Hair follicle dermal papilla cell (primary cell): Measurements from ENCODE around the gene KISS1. TPM values are rescaled to one million over a fixed set of nuclear protein-coding genes. Genes with fewer than 3 reads are reported as not detected.

Experiments used
- total RNA-seq: library from RNA; depleted of rRNA; stranded (reverse); fragments of >200 nt; gene quantifications from 2 replicates; pipeline ENCODE4 v1.2.3, GENCODE V29; 2012

Gene KISS1, protein sequence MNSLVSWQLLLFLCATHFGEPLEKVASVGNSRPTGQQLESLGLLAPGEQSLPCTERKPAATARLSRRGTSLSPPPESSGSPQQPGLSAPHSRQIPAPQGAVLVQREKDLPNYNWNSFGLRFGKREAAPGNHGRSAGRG
- total RNA-seq, result 1.1 TPM in 1 of 2 replicates, not detected in the other

DNA sequence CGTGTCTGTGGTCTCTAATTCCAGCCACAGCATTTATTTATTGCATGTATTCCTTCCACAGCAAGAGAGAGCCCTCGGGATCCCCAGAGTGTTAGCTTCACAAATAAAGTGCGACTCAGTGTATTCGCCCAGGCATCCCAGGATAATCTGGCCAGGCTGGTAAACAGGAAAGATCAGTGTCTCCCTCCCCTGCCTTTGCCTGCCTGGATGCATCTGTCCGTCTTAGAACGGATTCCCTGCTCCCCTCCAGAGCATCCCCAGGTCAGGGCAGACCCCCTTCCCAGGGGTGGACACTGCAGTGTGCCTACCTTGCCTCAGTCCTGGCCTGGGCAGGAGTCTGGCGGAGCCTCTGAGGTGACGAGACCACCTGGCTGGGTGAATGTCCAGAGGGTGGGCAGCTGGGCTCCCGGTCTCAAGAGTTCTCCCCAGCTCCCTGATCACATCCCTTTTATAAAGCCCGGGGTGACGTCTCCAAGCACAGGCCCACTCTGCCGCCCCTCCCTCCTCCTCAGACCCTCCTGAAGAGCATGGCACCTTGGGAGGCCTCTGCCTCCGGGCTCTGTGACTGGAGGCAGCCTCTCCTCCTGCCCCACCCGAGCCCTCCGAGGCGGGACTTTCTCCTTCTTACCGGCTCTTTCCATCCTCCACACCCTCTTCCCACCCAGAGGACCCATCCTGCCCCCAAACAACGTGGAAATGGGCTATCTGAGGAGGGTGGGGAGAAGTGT lies at the start of gene KISS1:
Gene KISS1 (minus strand): TSS at position 424 of the 728 bp plus-strand sequence. CDS start 3,615 bp downstream, outside the sequence.

DNA sequence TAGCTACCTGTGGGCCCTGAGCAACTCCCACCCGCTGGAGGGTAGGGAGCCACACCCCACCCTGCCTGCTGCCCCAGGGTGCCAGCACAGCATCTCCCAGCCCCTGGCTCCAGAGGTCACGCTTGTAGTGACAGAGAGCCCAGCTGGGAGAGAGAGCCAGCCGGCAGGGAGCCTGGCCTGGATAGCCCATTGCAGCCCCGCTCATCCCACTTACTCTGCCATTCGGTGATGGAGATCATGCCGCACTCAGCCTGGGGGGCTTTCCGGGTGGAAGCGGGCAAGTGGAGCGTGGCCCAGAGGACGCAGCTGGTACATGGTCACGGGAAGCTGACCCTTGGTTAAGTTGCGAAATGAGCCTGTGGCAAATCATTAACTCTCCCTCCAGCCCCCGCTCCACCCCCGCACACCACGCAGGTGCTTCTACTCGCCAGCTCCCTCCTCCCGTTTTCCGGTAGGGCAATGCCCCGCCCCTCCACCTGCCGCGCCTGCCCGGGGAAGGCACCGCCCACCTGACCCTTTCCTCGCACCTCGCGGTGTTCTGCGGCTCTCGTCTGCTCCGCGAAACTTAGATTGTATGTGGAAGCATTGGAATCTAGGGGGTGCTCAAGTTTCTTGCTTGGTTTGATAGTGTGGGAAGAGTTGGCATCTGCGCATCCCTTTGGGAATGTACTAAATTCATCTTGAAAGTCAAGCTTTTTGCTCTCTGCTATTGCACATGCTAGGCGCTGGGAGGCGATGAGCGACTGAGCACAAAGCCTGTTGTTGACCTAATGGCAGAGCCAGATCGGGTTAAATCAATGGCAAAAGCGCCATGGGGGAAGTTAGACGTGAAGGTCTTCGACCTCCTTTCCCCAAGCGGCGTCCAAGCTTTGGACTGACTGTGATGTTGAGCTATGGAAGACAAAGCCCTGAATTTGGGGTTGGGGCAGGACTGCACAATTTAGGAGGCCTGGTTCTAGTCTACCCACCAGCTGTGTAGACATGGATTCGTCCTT lies 17.7 kb upstream of the KISS1 start, which contains the start of gene GOLT1A:
Gene GOLT1A (minus strand): TSS at position 321 of the 995 bp plus-strand sequence. CDS start 82 bp downstream, at position 239.

DNA sequence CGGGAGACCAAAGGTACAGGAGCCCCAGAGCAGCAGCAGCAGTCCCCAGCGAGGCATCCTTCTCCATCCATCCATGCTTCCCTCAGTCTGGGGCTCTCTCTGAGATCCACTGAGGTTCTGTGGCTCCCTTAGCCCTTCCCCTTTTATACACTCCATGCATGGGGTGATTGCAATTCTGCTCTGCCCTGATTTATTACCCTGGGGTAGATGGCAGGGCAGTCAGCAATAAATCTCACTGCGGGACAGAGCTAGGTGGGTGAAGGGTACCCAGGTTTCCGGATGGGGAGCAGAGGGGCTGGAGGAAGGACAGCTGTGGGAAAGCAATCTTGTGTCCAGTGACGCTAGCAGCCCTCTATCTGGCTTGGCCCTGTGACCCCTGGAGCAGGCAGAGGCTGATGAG lies 30.1 kb downstream of the KISS1 start, which contains the start of gene REN:
Gene REN (minus strand): TSS at position 119 of the 400 bp plus-strand sequence. CDS start 44 bp downstream, at position 75.

DNA sequence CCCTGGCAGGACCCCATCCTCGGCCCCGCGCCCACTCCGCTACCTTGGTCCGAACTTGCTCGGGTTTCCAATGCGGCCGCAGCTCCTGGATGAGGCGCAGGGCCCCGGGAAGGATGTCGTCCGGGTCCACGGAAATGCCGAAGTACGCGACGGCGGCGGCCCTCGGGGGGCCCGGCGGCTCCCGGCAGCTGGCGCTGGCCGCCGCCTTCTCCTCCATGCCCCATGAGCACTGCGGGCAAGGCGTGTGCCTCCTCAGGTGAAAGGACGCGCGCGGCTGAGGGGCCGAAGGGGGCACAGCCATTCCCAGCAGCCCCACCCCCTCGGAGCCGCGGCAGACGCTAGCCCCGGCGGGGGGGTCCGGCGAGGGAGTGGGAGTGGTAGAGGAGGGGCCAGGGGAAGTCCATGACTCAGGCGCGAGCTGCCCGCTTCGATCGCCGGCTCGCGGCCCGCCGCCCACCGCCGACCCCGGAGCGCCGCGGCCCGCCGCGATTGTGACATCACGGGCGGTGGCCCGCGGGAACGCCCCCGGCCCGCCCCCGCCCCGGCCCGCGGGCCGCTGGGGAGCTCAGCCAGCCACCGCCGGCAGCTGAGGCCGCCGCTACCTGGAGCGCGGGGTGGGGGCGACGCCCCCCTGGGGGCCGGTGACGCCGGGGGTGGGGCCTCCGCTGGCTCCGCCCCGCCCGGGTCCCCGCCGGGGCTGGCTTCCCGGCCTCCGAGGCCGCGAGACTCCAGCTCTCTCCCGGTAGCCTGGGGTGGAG lies 44.6 kb downstream of the KISS1 start, which contains the start of gene ETNK2:
Gene ETNK2 (minus strand): TSS at position 493 of the 758 bp plus-strand sequence. CDS start 192 bp downstream, at position 301.

Other genes starting within 250 kb of the KISS1 start
- gene SOX13, start 123.4 kb downstream of the KISS1 start, total RNA-seq, result 7.0 and 8.3 TPM in 2 replicates
- gene ETNK2, start 44.4 kb downstream of the KISS1 start, total RNA-seq, result 16.8 and 17.5 TPM in 2 replicates
- not detected in 2 replicates for gene REN, start 30.2 kb downstream of the KISS1 start, total RNA-seq
- not detected in 2 replicates for gene GOLT1A, start 17.5 kb upstream of the KISS1 start, total RNA-seq
- 0.12 and 0.32 TPM in 2 replicates for gene PLEKHA6, start 163.4 kb upstream of the KISS1 start, total RNA-seq
- 27.2 and 33.8 TPM in 2 replicates for gene PPP1R15B, start 215.3 kb upstream of the KISS1 start, total RNA-seq